Upper lobe of right lung (tissue), 1 donor: ENCODE measurements around the gene PLEKHA6. TPM values are rescaled to one million over a fixed set of nuclear protein-coding genes. Genes with fewer than 3 reads are reported as not detected.

Experiments used
- ATAC-seq: fragments of 200-7000 bp; cut with Tn5 transposase; one replicate; pipeline ENCODE4 v1.9.1; 2020; ENCODE audit warnings: mild to moderate bottlenecking, moderate library complexity
- DNase-seq: peaks from one replicate; pipeline ENCODE4 v3.0.0-alpha.2; 2020
- H3K27ac ChIP-seq: fragments of 200-600 bp; one replicate; pipeline ENCODE4 v1.8.0; 2022
- H3K27me3 ChIP-seq: fragments of 200-600 bp; one replicate; pipeline ENCODE4 v1.8.0; 2022; ENCODE audit warnings: mild to moderate bottlenecking
- H3K36me3 ChIP-seq: fragments of 200-600 bp; one replicate; pipeline ENCODE4 v1.8.0; 2022
- H3K4me1 ChIP-seq: fragments of 200-600 bp; one replicate; pipeline ENCODE4 v1.8.0; 2022
- H3K4me3 ChIP-seq: fragments of 200-600 bp; one replicate; pipeline ENCODE4 v1.8.0; 2022; ENCODE audit warnings: mild to moderate bottlenecking
- H3K9me3 ChIP-seq: fragments of 200-600 bp; one replicate; pipeline ENCODE4 v1.8.0; 2022
- CTCF ChIP-seq: fragments of 200-600 bp; IDR thresholded peaks from one replicate; pipeline ENCODE4 v1.8.0; 2022; ENCODE audit warnings: antibody characterized with exemption
- intact Hi-C: fragments of 100-400 bp; cut with DNase I; formaldehyde crosslinking; loops from one replicate; pipeline ENCODE4 v1.11.0; 2022
- total RNA-seq: library from RNA; stranded (reverse); fragmentation: NEBNext Ultra II Directional; extraction: Animal tissue kit (Norgen Biotek cat#: 25700); gene quantifications from one replicate; pipeline ENCODE4 v1.2.1, GENCODE V29; 2021
- donor health status: DM: no; HTN: yes; CAD: no; lungs with severe emphysema.

Gene PLEKHA6
- total RNA-seq, 1 donor from 2014 or later = 7.1 TPM

- intact Hi-C loops = no loop called here
- Histone ChIP-seq H3K36me3 (peaks cover 74% of the 10 kb centered on the region), H3K4me1 (peaks cover 12% of the 10 kb centered on the region), H3K4me3 (no peak overlapping the region), H3K9me3 (no peaks in the 10 kb centered on the region), H3K27me3 (no peaks in the 10 kb centered on the region), H3K27ac (no peak overlapping the region)
- TF ChIP-seq CTCF = no peak
- no peak for ATAC-seq
- no peak for DNase-seq
These were observed 41.3 kb upstream of the PLEKHA6 start for GRCh38 chr1:204400882-204401510.

- H3K27me3 ChIP-seq = no peaks in the 10 kb centered on the region
- H3K36me3 ChIP-seq = peaks cover 48% of the 10 kb centered on the region
- no peaks in the 10 kb centered on the region for H3K4me1 ChIP-seq
- intact Hi-C loops = no loop called here
- DNase-seq (peak; percentile 82), ATAC-seq (peak; percentile 99)
- H3K9me3 ChIP-seq = no peaks in the 10 kb centered on the region
- TF ChIP-seq CTCF = peak; percentile 81
- H3K4me3 ChIP-seq = no peak overlapping the region
- H3K27ac ChIP-seq = no peak overlapping the region
These were observed 38.7 kb upstream of the PLEKHA6 start for GRCh38 chr1:204398197-204399125.

GRCh38 chr1:204396015-204396583, 36.4 kb upstream of the PLEKHA6 start:
- Histone ChIP-seq H3K27ac (no peak overlapping the region), H3K4me1 (no peaks in the 10 kb centered on the region), H3K4me3 (no peak overlapping the region), H3K9me3 (no peaks in the 10 kb centered on the region), H3K27me3 (no peaks in the 10 kb centered on the region), H3K36me3 (peaks cover 26% of the 10 kb centered on the region)
- no peak for DNase-seq
- ATAC-seq = no peak
- intact Hi-C loops = no loop called here
- TF ChIP-seq CTCF = no peak

GRCh38 chr1:204391629-204392028, 31.9 kb upstream of the PLEKHA6 start:
- H3K4me3 ChIP-seq = no peak overlapping the region
- H3K27ac ChIP-seq = no peak overlapping the region
- no peaks in the 10 kb centered on the region for H3K36me3 ChIP-seq
- H3K27me3 ChIP-seq = no peaks in the 10 kb centered on the region
- H3K4me1 ChIP-seq = no peaks in the 10 kb centered on the region
- no peak for TF ChIP-seq CTCF
- ATAC-seq (no peak), DNase-seq (no peak)
- intact Hi-C loops = no loop called here
- H3K9me3 ChIP-seq = no peaks in the 10 kb centered on the region

DNA sequence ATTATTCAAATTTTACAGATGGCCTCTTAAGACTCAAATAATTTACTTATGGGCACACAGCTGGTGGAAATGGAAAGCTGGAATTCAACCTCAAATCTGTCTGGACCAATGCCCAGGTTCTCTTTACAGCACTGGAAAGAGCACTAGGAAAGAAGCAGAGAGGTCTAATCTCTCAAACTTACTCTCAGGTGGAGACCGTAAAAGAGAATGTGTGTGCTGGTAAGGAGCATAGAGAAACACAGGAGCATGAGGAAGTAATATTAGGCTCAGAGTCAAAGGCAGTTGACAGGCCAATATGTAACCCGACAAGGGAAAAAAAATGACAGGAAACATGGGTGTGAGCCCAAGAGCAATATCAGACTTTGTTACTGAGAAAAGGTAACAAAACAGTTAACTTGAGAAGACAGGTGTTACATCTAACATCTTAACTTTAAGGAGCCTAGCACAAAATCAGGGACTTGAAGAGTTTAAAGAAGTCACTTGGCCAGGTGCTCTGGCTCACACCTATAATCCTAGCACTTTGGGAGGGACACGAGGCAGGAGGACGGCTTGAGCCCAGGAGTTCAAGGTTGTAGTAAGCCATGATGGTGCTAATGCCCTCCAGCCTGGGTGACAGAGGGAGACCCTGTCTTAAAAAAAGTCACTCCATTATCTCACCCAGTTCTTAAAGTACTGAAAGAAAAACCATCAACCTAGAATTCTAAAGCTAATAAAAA, 31.2 kb upstream of the PLEKHA6 start:
- Histone ChIP-seq H3K27me3 (no peaks in the 10 kb centered on the region), H3K4me3 (no peak overlapping the region), H3K36me3 (no peaks in the 10 kb centered on the region), H3K4me1 (no peaks in the 10 kb centered on the region), H3K9me3 (no peaks in the 10 kb centered on the region), H3K27ac (no peak overlapping the region)
- ATAC-seq = no peak
- DNase-seq = no peak
- no peak for TF ChIP-seq CTCF
- intact Hi-C loops = no loop called here
